H54 (cell line): ENCODE results near the gene HDAC4.
A peak's percentile ranks its signal among the peaks of the same experiment; 100 is the strongest.

Experiments
- DNase-seq: peaks from one replicate; pipeline ENCODE4 v3.0.0; 2011; ENCODE audit warnings: low spot score, mixed read lengths; ENCODE audit not compliant: insufficient read length
- FAIRE-seq: peaks from 3 replicates; lab custom pipeline; 2011; peaks lifted over from hg19 to GRCh38; lab: Jason Lieb, UNC
- POLR2A ChIP-seq: IDR thresholded peaks from 2 replicates; pipeline ENCODE4 v1.6.1; 2011; ENCODE audit warnings: low read depth, mild to moderate bottlenecking, low read length

Gene HDAC4

GRCh38 chr2:239027391-239028252 is 373.2 kb downstream of the HDAC4 start:
- TF ChIP-seq POLR2A: no peak
- FAIRE-seq: no peak
- no peak for DNase-seq

DNA sequence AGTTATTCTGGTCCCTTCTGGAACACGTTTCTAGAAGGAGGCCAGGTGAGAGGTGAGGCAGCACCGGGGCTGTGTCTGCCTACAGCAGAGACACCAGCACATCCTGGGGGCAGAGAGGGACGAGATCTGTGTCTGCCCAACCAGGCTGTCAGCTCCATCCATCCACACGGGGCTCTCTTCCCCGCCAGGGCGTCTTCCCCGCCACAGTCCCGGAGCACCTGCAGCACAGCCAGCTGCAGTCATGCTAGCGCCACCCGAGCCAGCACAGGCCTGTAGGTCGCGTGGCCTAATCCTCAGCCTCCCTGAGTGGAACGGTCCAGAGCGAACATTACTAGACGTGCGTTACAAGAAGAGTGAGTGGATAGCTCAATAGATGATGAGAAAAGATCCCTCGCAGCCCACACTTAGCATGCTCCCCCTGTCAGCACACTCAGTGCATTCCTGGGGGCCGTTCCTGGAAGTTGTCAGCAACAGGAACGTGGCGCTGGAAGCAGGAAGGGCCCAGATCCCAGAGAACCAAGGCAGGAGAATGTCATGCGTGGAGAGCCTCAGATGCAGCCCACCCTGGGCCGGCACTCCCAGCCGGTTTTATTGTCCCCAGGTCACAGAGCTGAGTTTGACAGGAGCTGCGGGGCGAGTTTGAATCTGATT is 374.0 kb downstream of the HDAC4 start:
- FAIRE-seq (no peak), DNase-seq (no peak)
- no peak for TF ChIP-seq POLR2A

DNA sequence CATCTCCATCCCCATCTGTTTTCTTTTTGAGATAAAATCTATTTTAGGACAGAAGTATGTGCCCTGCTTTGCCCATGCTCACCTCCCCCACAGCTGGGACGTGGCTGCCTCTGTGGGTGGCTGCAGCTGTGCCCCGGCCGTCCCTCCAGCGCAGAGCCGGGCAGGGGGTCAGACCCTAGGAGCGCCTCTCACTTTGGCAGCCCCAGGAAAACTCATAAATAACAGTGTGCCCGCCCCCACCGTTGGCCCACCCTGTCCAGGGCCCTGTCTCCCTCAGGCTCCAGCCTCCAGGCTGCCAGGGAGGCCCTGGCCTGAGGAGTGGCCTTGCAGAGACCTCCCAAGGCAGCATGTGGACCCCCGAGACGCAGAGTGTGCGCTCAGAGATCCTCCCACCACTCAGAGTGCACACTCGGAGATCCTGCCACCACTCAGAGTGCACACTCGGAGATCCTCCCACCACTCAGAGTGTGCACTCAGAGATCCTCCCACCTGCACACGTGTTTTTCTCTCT is 374.8 kb downstream of the HDAC4 start:
- FAIRE-seq: no peak
- no peak for DNase-seq
- no peak for TF ChIP-seq POLR2A

GRCh38 chr2:239025096-239025801 is 375.6 kb downstream of the HDAC4 start:
- no peak for TF ChIP-seq POLR2A
- DNase-seq (peak; percentile 70), FAIRE-seq (no peak)

DNA sequence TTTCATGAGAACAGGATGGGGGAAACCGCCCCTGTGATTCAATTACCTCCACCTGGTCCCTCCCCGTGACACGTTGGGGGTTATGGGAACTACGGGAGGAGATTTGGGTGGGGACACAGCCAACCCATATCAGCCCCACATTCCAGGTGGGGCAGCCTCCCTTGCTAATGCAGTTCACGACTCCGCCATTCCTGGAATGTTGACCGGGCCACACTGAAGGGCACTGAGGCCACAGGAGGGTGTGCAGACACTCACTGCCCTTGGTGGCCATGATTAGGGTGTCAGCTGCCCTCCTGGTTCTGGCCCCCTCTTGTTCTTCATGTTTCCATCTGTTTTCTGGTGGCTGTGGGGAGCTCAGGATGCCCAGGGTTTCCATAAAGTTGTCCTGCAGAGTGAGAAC is 376.6 kb downstream of the HDAC4 start:
- no peak for TF ChIP-seq POLR2A
- DNase-seq (no peak), FAIRE-seq (no peak)

GRCh38 chr2:239022437-239023260 is 378.2 kb downstream of the HDAC4 start:
- no peak for FAIRE-seq
- DNase-seq: no peak
- TF ChIP-seq POLR2A: no peak

GRCh38 chr2:239021651-239022436 is 379.0 kb downstream of the HDAC4 start:
- DNase-seq (no peak), FAIRE-seq (no peak)
- no peak for TF ChIP-seq POLR2A

DNA sequence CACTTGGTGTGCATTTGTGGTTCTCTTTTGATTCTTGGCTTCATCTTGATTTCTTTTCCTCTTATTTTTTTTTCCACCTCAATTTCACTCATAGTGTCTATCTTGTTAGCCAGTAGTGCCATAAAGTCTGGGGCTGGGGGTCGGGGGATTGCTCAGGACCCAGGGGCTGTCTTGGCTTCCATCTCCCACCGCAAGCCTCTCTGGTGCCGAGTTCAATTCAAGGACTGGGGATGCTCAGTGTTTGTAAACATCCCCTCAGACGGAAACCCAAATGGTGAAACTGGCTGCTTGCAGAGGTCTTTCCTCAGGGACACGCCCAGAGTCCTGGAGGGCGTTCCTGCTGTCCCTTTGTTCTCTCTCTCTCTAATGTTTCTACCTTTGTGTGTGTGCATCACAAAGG is 379.6 kb downstream of the HDAC4 start:
- FAIRE-seq: no peak
- TF ChIP-seq POLR2A: no peak
- no peak for DNase-seq

DNA sequence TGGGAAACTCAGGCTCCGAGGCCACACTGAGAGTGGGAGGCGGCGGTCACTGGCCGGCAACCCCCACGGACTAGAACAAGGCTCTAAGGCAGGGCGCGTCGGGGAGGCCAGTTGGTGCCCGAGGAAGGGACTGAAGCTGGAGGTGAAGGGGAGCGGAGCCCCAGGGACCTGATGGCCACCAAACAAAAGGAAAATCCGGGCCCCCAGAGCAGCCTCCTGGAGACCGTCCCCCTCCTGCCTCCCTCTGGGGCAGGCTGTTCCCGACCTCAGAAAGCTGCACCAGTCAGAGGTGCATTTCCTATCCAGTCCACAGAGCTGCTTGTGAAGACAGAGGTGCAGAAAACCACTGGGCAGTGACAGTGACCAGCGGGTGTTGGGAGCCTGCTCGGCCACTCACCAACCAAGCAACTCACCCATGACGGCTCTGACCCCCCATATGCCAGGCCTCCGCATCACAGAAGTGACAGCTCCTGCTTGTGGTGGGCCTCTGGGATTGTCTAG is 380.2 kb downstream of the HDAC4 start:
- DNase-seq (no peak), FAIRE-seq (no peak)
- TF ChIP-seq POLR2A: no peak

DNA sequence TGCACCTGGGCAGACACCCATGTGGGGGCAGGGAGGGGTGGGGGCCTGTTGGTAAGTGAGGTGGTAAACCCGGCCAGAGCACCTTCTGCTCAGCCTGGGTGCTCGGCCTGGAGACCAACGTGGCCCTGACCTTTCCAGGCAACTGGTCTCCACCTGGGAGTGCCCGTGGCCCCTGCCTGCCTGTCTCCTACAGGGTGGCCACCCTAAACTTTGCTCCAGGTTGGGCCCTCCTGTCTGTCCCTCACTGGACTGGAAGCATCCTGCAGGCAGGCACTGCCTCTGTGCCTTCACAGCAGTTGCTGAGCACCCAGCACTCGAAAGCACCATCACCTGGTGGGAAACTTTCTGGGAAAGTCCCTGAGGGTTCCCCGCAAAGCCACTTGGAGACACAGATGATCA is 381.6 kb downstream of the HDAC4 start:
- no peak for FAIRE-seq
- no peak for DNase-seq
- TF ChIP-seq POLR2A: no peak

DNA sequence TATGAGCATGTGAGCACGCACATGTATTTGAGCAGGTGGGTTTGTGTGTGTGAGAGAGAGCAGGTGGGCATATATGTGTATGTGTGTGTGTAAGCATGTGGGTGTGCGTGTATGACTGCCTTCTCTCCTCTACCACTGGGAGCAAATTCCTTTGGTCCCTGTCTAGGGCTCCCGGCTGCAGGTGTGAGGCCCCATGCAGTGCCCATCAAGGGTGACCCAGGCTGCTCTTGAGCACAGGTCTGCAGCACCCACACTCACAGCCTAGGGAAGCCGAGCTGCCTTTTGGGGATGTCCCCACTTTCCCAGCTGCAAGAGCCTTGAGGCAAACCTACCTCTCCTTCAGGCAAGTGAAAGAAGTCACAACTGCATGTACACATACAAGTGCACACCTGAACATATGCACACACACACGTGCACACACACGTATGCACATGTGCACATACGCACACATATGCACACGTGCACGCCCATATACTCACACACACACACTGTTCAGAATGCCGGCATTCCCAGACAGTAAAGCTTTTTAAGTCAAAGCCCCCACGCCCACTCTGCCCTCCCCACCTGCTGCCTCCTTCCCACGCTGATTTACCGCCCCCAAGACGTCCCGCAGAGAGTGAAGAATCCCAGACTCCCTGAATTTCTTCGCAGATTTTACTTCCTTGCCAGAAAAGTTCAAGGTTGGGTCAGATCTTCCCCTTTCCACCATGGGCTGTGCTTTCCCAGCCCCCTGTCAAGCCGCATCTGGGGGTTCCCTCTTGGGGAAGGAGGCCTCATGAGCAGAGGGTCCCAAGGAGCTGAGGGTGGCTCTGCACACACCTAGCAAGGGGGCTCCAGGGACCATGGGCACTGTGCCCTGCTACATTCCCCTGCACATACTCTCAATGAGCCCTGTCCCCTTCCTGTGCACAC is 382.3 kb downstream of the HDAC4 start:
- no peak for TF ChIP-seq POLR2A
- FAIRE-seq (no peak), DNase-seq (no peak)
